Activated T-helper 9 cell treated with anti-CD3 and anti-CD28 coated beads, Interleukin-2, amount 50 U/mL, for 16 hours (primary cell): Measurements from ENCODE around the gene CBX3.
"Not testable (repeated sequence)": the region's sequence is repeated elsewhere in the genome, so short reads cannot be mapped to it uniquely, and the experiment has no call there.

Experiments
- DNase-seq: peaks from one replicate; pipeline ENCODE4 v3.0.0-alpha.2; 2020; ENCODE audit warnings: low read depth

CBX3 gene

DNA sequence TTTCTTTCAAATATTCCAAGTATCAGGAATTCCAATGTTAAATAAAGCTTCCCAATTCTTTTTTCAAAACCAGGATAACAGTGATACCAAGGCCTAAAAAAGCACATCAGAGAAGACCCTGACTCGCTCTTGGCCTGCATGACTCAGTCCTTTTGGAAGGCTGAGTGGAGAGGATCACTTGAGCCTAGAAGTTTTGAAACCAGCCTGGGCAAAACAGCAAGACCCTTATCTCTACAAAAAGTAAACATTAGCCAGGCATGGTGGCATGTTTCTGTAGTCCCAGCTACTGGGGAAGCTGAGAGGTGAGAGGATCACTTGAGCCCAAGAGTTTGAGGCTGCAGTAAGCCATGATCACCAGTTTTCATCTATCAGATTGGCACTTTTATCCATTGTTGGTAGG lies 30.9 kb upstream of the CBX3 start:
- no peak for DNase-seq

DNA sequence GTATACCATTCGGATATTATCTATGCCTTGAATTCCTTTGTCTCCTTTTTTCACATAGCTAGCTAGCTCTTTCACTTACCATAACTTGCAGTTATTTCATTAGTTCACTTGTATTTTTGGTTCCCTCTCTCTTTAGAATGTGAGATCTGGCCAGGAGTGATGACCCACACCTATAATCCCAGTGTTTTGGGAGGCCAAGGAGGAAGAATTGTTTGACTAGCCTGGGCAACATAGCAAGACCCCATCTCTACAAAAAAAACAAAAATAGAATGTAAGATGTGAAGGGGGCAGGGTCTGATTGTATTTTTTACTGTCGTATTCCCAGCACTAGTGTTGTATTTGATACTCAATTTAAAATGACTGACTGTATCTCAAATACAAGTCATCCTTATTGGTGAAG lies 29.9 kb upstream of the CBX3 start:
- DNase-seq = no peak

DNA sequence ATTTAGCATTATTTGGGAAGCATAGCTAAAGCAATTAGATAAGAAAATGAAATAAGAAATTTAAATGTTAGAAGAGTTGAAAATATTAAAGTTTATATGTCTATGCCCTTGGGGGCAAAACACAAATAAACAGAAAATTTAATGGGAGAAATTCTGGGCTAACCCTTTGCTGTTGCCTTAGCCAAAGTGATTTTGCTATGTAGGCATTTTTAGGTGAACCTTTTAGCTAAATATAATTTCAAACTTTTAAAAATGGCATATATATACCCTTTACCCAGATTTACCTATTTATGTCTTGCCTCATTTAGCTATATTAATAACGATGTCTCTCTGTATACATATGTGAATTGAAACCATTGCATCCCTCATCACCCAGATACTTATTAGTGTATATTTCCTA lies 29.5 kb upstream of the CBX3 start:
- no peak for DNase-seq

DNA sequence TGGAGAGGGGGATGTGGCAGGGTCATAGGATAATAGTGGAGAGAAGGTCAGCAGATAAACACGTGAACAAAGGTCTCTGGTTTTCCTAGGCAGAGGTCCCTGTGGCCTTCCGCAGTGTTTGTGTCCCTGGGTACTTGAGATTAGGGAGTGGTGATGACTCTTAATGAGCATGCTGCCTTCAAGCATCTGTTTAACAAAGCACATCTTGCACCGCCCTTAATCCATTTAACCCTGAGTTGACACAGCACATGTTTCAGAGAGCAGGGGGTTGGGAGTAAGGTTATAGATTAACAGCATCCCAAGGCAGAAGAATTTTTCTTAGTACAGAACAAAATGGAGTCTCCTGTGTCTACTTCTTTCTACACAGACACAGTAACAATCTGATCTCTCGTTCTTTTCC lies 25.6 kb upstream of the CBX3 start:
- not testable (repeated sequence) for DNase-seq

DNA sequence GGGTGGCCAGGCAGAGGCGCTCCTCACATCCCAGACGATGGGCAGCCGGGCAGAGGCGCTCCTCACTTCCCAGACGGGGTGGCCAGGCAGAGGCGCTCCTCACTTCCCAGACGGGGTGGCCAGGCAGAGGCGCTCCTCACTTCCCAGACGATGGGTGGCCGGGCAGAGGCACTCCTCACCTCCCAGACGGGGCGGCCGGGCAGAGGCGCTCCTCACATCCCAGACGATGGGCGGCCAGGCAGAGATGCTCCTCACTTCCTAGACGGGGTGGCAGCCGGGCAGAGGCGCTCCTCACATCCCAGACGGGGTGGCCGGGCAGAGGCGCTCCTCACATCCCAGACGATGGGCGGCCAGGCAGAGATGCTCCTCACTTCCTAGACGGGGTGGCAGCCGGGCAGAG lies 24.8 kb upstream of the CBX3 start:
- not testable (repeated sequence) for DNase-seq

DNA sequence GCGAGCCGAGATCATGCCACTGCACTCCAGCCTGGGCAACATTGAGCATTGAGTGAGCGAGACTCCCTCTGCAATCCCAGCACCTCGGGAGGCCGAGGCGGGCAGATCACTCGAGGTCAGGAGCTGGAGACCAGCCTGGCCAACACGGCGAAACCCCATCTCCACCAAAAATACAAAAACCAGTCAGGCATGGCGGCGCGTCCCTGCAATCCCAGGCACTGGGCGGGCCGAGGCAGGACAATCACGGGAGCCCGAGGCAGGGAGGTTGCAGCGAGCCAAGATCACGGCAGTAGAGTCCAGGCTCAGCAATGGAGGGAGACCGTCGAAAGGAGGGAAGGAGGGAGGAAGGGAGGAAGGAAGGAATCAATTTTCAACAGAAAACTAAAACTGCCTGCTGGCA lies 24.3 kb upstream of the CBX3 start:
- not testable (repeated sequence) for DNase-seq

DNA sequence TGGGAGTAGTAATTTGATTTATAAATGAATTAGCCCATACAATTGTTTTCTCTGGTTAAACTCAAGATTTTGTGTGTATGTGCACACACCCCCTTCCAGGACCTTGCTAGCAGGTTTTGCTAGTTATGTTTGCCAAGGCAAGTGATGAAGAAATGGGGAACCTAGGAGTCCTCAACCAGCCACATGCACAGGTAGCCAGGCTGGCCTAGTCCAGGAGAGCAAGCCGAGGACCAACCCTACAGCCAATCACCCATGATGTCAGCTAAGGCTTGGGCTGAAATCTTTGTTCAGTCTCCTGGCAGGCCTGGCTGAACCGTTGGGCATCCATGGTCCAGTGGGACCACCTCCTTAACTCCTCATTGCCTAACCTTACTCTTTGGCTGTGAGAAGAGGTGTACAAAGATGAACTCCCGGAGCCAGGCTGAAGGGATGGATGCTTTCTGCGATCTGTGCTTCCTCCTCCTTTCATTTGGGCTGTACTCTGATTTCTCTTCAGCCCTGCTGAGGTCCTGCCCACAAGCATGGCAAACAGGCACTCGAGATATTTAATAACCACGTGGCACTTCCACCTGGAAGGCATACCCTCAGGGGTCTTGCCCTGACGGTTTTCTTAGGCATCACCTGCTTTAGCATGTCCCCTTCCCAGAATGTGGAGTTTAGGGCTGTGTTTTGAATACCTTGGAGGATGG lies 23.1 kb upstream of the CBX3 start:
- DNase-seq = no peak

DNA sequence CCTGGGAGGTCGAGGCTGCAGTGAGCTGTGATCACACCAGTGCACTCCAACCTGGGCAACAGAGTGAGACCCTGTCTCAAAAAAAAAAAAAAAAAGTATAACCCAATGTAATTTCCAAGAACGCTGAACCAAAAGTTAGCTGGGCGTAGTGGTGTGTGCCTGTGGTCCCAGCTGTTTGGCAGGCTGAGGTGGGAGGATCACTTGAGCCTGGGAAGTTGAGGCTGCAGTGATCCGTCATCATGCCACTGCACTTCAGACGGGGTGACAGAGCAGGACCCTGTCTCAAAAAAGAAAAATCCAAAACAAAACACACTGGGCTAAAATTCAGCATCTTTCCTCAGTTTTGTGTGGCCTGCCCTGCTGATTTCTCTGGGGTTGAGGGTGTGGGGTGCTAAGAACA lies 22.1 kb upstream of the CBX3 start:
- no peak for DNase-seq

DNA sequence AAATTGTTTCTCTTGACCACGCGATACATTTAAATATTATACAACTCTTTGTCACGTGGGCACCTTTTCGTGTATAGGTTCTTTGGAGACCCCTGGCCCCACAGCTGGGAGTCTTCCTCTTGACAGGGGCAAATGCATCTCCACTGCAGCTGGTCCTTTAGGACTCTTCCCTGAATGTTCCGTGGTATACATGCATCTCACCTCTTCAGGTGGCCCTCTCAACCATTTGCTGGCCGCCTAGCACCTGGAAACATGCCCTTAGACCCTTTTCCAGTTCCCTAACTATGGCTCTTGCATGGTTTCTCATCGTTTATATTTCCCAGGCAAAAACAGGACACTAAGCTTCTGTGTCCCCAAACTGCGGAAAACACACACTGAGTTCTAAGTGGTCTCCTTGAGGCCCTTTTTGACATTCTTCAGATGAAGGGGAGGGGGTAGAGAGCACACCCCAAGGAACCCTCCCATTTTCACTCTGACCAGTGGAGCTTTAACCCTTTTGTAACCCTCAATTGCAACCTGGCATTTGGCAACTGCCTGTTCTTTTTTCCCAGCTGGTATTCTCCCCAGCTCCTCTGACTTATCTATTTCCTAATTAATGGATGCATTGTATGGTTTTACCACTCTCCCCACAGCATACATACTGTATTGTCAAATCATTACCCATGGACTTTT lies 21.6 kb upstream of the CBX3 start:
- no peak for DNase-seq

DNA sequence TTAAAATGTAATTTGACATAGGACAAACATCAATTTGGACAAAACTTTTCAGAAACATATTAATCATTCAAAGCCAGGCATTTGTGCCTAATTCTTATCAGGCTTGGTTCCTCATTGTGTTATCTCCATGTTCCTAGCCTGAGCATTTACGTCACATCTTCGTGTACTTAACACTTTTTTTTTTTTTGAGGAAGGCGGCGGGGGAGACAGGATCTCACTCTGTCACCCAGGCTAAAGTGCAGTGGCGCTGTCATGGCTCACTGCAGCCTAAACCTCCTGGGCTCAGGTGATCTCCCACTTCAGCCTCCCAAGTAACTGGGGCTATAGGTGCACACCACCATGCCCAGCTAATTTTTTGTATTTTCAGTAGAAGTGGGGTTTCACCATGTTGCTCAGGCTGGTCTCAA lies 20.8 kb upstream of the CBX3 start:
- DNase-seq = no peak

DNA sequence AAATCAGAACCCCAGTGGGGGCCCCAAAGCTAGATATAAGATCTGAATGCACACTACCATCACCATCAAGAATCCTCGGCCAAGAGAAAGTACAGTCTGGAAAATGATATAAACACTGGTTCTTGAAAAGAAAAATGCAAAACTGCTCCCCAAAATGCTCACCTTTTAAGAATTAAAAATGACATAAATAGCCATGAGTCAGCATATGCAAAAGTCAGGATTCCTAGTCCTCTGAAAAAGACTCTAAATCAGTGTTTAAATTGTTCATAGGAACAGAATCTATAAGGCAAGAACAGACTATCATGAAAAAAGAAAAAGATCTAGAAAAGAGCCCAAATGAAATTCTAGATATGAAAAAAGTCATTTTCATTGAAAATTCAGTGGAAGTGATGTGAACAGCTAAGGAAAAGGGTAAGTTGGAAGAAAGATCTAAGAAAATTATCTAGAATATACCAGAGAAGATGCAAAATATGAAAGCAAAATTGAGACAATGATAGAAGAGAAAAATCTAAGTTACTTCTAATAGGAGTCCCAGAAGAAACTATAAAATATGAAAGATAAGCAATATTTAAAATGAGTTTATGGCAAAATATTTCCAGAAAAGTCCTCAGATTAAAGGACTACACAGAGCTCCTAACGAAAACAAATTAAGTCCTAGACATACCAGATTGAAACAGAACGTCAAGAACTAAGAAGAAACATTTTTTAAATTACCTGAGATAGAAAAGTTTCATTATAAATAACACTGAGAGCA lies 19.9 kb upstream of the CBX3 start:
- DNase-seq = no peak

DNA sequence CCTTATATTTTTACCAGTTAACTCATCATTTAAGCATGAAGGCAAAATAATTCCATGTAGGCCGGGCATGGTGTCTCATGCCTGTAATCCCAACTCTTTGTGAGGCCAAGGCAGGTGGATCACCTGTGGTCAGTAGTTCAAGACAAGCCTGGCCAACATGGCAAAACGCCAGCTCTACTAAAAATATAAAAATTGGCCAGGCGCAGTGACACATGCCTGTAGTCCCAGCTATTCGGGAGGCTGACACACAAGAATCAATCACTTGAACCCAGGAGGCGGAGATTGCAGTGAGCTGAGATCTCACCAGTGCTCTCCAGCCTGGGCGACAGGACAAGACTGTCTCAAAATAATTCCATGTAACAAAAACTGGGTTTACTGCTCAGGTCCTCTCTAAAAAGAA lies 19.3 kb upstream of the CBX3 start:
- no peak for DNase-seq

DNA sequence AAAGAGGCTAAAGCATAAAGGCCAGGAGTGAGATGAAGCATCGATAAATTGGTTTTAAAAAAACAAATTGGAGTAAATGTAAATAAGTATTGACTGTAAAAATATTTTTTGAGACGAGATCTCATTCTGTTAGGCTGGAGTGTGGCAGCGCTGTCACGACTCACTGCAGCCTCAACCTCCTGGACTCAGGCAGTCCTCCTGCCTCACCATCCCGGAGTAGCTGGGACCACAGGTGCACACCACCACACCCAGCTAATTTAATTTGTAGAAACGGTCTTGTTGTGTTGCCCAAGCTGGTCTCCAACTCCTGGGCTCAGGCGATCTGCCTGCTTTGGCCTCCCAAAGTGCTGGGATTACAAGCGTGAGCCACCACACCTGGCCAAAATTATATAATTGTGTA lies 18.8 kb upstream of the CBX3 start:
- DNase-seq = no peak

DNA sequence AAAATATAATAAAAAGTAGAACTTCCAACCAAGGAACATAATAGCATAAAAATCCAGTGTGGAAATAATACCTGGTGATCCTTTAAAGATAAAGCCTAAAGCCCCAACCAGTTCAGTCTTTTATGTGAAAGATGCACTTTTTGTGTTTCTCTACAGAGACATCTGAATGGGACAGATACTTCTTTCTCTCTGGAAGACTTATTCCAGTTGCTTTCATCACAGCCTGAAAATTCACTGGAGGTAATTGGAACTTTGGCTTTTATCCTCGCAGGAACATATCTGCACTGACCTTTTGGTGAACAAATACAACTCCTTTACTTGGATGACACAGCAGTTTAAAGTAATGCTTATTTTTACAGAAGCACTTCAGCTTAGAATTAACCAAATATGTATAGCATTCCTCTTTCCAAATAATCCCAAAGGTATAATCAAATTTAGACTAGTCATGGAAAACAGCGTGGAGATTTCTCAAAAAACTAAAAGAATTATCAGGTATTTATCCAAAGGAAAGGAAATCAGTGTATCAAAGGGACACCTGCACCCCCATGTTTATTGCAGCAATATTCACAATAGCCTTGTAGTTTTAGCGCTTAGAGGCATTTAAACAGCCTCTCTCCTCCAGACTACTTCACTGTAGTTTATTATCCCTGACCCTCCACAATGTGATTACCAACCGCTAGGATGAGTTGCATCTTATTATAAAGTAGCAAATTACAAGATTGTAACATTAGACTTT lies 17.8 kb upstream of the CBX3 start:
- no peak for DNase-seq

DNA sequence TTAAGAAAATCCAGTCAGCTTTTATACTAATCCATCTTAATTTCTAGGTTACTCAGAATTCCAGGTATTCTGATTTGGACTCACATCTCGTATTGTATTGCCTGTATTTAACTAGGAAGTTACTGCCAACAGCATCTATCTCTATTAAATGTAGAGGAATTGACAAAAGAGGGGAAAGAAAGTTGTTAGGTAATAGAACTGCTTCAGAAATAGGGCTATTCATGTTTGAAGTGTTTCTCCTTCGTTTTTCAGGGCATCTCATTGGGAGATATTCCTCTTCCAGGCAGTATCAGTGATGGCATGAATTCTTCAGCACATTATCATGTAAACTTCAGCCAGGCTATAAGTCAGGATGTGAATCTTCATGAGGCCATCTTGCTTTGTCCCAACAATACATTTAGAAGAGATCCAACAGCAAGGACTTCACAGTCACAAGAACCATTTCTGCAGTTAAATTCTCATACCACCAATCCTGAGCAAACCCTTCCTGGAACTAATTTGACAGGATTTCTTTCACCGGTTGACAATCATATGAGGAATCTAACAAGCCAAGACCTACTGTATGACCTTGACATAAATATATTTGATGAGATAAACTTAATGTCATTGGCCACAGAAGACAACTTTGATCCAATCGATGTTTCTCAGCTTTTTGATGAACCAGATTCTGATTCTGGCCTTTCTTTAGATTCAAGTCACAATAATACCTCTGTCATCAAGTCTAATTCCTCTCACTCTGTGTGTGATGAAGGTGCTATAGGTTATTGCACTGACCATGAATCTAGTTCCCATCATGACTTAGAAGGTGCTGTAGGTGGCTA lies 17.1 kb upstream of the CBX3 start:
- not testable (repeated sequence) for DNase-seq

DNA sequence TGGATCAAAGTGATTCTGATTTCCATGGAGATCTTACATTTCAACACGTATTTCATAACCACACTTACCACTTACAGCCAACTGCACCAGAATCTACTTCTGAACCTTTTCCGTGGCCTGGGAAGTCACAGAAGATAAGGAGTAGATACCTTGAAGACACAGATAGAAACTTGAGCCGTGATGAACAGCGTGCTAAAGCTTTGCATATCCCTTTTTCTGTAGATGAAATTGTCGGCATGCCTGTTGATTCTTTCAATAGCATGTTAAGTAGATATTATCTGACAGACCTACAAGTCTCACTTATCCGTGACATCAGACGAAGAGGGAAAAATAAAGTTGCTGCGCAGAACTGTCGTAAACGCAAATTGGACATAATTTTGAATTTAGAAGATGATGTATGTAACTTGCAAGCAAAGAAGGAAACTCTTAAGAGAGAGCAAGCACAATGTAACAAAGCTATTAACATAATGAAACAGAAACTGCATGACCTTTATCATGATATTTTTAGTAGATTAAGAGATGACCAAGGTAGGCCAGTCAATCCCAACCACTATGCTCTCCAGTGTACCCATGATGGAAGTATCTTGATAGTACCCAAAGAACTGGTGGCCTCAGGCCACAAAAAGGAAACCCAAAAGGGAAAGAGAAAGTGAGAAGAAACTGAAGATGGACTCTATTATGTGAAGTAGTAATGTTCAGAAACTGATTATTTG lies 16.3 kb upstream of the CBX3 start:
- no peak for DNase-seq

DNA sequence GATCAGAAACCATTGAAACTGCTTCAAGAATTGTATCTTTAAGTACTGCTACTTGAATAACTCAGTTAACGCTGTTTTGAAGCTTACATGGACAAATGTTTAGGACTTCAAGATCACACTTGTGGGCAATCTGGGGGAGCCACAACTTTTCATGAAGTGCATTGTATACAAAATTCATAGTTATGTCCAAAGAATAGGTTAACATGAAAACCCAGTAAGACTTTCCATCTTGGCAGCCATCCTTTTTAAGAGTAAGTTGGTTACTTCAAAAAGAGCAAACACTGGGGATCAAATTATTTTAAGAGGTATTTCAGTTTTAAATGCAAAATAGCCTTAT lies 15.7 kb upstream of the CBX3 start:
- no peak for DNase-seq

DNA sequence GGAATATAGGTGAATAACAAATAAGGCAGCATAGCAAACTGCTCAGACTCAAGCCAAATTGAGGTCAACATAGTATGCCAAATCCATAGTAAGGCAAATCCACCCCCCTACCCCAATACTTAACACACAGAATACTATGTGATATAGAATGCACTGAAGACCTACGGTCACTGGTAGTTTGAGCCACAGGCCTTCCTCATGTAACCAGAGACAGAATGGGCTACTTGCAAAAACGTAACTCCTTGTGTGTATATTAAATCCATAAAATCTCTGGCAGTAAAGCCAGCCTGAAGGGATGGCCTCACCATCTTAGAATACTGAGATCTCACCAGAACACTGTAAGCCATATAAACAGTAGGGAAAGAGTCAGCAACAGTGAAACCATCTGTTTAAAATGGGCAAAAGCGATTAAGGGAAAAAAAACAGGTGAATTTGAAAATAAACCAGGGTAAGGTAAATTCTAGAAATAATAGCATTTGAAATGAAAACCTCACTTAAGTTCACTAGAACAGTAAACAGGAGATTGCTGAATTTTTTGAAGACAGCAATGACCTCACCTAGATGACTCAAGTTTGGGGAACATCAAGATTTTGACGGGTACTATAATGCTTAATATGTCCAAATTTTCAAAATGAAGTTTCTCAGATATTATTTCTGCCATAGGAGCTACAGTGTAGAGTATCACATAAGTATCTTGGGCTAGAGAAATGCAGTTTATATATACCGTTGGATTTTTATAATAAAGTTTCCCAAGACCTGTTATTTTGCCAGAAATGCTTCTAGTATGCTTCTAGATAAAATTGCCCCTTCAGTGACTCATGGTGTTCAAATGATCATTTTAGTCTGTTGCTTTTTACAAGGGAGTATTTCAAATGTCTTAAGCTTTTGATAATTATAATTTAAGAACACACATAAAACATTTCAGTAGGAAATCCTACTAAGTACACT lies 14.9 kb upstream of the CBX3 start:
- DNase-seq = no peak

DNA sequence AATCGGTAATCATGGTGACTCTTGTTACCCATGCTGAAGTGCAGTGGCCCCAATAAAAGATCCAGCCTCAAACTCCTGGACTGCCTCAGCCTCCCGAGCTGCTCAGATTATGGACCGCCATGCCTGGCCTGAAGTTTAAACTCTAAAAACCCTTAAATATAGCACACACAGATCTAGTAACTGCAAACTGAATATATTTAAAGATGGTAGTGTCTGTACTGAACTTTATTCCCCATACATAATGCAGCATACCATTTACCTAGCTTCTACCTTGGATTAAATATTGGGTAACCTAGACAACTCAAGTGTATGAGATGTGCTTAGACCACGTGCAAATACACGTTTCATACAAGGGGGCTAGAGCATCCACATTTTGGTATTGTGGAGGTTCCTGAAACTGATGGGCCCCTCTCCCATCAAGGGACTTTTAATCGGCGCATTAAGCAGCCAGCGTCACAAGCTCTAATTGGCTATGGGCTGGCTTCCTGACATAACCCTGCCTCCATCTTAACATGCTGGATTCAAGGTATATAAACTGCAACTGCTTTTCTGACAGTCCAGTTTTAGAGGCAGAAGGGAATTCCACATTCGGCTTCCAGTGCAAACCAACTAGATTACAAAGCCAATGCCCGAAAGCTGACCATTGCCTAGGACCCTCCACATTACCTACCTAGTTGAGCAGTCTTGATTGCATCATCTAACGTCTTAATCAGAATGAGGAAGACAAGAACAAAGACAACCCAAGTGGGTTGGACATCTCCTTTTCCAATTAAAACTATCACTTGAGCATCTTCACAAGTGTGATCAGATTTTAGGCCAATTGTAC lies 14.0 kb upstream of the CBX3 start:
- no peak for DNase-seq
